Measurements from ENCODE around the gene IMMP2L.
A peak's percentile ranks its signal among the peaks of the same experiment; 100 is the strongest.

Gene IMMP2L

DNA sequence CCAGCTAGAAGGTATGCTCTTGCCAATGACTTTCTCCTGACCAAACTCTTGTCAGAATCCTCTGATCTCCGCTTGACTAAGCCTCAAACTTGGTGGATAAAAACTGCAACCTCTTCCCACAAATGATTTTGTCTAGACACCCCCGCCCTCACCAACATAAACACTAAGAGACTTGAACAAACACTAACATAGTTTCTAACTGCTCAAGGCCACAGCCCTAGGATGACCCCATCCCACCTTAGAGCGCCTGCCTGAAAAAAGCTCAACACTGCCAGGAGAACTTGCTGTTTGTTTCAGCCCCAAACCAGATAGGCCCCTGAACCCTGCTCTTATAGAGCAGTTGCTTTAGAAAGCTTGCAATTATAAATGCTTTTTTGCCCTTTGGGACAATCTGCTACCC, 399.6 kb downstream of the IMMP2L start:
- no peak for DNase-seq (ENCODE audit: low read depth)
- no peak overlapping the region for H3K4me3 ChIP-seq (replicated peaks; ENCODE audit: low read depth, low read length)
- TF ChIP-seq, protein P1, sequence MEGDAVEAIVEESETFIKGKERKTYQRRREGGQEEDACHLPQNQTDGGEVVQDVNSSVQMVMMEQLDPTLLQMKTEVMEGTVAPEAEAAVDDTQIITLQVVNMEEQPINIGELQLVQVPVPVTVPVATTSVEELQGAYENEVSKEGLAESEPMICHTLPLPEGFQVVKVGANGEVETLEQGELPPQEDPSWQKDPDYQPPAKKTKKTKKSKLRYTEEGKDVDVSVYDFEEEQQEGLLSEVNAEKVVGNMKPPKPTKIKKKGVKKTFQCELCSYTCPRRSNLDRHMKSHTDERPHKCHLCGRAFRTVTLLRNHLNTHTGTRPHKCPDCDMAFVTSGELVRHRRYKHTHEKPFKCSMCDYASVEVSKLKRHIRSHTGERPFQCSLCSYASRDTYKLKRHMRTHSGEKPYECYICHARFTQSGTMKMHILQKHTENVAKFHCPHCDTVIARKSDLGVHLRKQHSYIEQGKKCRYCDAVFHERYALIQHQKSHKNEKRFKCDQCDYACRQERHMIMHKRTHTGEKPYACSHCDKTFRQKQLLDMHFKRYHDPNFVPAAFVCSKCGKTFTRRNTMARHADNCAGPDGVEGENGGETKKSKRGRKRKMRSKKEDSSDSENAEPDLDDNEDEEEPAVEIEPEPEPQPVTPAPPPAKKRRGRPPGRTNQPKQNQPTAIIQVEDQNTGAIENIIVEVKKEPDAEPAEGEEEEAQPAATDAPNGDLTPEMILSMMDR (IDR thresholded peaks at IDR 0.05; ENCODE audit: low read length, missing control alignments): no peak

DNA sequence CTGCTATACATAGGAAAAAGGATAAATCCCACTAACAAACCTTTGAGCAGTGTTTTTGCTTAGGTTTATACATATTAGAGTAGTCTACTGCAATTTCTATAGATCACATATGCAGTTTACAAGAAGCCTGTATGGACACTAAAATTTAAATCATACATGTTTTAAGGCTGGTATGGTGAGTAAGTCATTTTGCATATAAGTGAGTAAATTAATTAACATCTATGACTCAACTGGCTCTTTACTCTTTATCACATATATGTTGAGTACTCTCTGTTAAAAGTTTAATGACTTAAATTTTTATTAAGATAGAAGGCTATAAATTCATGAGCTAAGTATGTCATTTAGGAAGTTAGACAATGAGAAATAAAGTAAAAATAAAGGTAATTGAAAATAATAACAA, 402.0 kb downstream of the IMMP2L start:
- no peak overlapping the region for H3K4me3 ChIP-seq (replicated peaks; ENCODE audit: low read depth, low read length)
- no peak for DNase-seq (ENCODE audit: low read depth)
- TF ChIP-seq, protein P1 (IDR thresholded peaks at IDR 0.05; ENCODE audit: low read length, missing control alignments): no peak

DNA sequence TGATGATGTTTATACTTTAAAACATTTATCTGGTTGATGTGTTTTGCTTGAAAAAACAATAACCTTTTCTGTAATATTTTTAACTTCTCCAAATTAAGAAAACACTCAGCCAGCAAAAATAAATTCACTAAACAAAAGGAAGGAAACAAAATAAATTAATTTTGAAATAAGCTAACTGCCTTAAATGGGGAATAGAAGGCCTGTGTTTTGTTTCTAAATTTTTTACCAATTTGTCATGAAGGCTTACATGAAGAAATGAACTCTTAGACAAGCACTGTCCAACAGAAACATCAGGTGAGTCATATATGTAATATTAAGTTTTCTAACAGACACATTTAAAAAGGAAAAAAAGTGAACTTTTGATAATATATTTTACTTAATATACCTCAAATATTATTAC, 402.9 kb downstream of the IMMP2L start:
- TF ChIP-seq, protein P1 (IDR thresholded peaks at IDR 0.05; ENCODE audit: low read length, missing control alignments): no peak
- no peak overlapping the region for H3K4me3 ChIP-seq (replicated peaks; ENCODE audit: low read depth, low read length)
- peak; percentile 15 for DNase-seq (ENCODE audit: low read depth)

DNA sequence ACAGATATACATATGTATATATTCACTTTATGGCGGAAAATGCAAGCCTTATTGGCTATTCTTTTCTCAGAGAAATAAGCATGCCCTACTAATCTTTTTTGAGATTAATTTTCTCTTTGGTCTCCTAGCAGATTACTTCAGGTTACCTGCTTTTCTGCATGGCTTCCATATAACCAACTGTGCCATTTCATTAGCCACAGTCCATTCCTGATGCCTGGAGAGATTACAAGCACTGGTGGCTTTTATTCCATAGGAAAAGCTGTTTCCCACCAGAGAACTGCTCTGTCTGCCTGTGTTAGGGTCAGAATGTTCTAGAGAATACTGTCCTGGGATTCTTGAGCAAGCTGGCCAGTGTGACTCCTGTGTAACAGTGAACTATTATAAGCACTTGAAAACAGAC, 411.6 kb downstream of the IMMP2L start:
- TF ChIP-seq, protein P1 (IDR thresholded peaks at IDR 0.05; ENCODE audit: low read length, missing control alignments): no peak
- DNase-seq (ENCODE audit: low read depth): no peak
- no peak overlapping the region for H3K4me3 ChIP-seq (replicated peaks; ENCODE audit: low read depth, low read length)

DNA sequence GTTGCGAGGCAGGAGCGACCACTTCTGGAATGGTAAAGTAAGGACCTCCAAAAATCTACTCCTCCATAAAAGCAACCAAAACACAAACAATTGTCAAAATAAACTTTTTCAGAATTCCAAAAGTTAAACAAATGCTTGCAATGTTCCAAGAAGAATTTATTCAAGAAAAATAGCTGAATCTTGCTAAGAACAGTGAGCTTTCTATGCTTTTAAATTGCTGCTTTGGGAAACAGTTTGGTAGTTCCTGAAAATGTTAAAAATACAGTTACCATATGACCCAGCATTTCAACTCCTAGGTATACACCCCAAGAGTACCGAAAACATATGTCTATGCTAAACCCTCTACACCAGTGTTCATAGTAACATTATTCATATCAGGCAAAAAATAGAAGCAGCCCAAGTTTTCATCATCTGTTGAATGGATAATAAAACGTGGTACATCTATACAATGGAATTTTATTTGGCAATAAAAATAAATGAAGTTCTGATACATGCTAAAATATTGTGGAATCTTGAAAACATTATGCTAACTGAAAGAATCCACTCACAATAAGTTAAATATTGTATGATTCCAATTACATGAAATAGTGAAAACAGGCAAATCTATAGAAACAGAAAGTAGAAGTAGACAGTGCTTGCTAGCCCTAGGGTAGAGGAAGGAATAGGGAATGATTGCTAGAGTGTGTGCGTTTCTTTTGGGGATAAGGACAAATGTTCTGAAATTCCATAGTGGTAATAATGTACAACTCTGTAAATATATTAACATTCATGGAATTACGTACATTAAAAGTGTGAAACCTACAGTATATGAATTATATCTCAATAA, 414.4 kb downstream of the IMMP2L start:
- DNase-seq (ENCODE audit: low read depth): no peak
- TF ChIP-seq, protein P1 (IDR thresholded peaks at IDR 0.05; ENCODE audit: low read length, missing control alignments): no peak

DNA sequence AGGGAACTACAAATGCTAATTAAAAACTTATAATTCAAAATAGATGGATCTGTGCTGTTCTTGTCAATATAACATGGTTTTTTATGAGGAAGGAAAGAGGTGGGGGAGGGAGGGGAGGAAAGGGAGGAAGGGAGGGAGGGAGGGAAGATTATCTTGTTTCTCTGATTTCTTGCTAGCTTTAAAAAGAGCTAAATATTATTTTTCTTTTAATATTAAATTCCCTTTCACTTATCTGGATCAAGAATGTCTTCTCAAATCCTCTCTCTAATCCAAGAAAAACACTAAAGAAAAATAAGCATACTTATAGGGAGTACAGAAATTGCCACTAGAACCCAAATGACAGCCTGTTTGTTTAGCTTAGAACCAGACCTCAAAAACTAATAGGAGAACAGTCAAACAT, 416.2 kb downstream of the IMMP2L start:
- DNase-seq (ENCODE audit: low read depth): no peak
- H3K4me3 ChIP-seq (replicated peaks; ENCODE audit: low read depth, low read length): no peak overlapping the region
- TF ChIP-seq, protein P1 (IDR thresholded peaks at IDR 0.05; ENCODE audit: low read length, missing control alignments): no peak

More for the DNA sequence above, 414.4 kb downstream of the IMMP2L start:
- no peak overlapping the region for H3K4me3 ChIP-seq (replicated peaks; ENCODE audit: low read depth, low read length)

DNA sequence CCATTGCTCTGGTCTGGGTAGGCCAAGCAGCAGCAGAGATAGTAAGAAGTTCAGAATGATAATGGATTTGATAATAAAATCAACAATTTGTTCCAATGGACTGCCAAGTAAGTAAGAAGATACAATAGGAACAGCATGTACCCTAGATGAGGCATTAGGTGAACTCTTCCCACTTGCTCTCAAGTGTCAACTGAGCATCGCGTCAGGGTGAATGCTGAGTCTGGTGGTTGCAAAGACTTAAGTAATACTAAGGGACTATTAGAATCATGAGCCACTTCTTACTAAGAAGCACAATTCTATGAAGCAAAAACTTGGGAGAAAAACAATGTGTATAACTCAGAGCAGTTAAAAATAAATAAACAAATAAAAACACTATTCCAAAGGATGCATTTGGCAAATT, 416.8 kb downstream of the IMMP2L start:
- no peak for DNase-seq (ENCODE audit: low read depth)
- H3K4me3 ChIP-seq (replicated peaks; ENCODE audit: low read depth, low read length): no peak overlapping the region
- TF ChIP-seq, protein P1 (IDR thresholded peaks at IDR 0.05; ENCODE audit: low read length, missing control alignments): no peak

All from fibroblast of pulmonary artery (primary cell).